Body of pancreas (tissue), 4 donors: ENCODE data around the gene LPIN3.

Source experiments
- CTCF ChIP-seq, 7 experiments: fragments of 450-650 bp in 4 of 7; fragments of 200-600 bp in 3 of 7; sonication (generic) in 3 of 7; IDR thresholded peaks; one replicate each; pipeline ENCODE4 v1.5.1; 2016 to 2019; ENCODE audit warnings: antibody characterized with exemption in 7 of 7
- POLR2A ChIP-seq, 3 donors: fragments of 450-650 bp; IDR thresholded peaks; one replicate each; pipeline ENCODE4 v1.6.1; 2016; ENCODE audit warnings: antibody characterized with exemption in 3 of 3, mild to moderate bottlenecking in 2 of 3

- TF ChIP-seq CTCF (IDR thresholded peaks at IDR 0.05) = no peak
- no peak for TF ChIP-seq POLR2A (IDR thresholded peaks at IDR 0.05)
These were observed 14.6 kb downstream of the LPIN3 start for GRCh38 chr20:41355192-41355591.
